HCT116 (cell line): ENCODE data around the gene ZNF169. TPM values are rescaled to one million over a fixed set of nuclear protein-coding genes. Genes with fewer than 3 reads are reported as not detected.
A peak's percentile ranks its signal among the peaks of the same experiment; 100 is the strongest.

Experiments
- ATAC-seq: fragments of 200-7000 bp; cut with Tn5 transposase; 2 replicates; pipeline ENCODE4 v1.9.1; 2020; ENCODE audit warnings: mild to moderate bottlenecking, moderate library complexity
- BruUV-seq: library from RNA; stranded (reverse); fragments of 400-500 nt; replicated peaks from 2 replicates; lab custom pipeline; 2021; lab: Mats Ljungman, UMichigan
- CTCF ChIA-PET: fragments of 300-600 bp; sonication (Branson Sonifier 250); formaldehyde crosslinking; loops from one replicate; lab custom pipeline; 2021; ENCODE audit warnings: antibody characterized with exemption; lab: Charles Lee
- POLR2A ChIA-PET: fragments of 300-600, 350-600 bp; sonication (Branson Sonifier 250); formaldehyde crosslinking; loops from one replicate; lab custom pipeline; 2021; ENCODE audit warnings: antibody characterized with exemption; lab: Charles Lee
- RAD21 ChIA-PET, 2 experiments: fragments of 300-600 bp; sonication (Branson Sonifier 250); formaldehyde crosslinking; loops; one replicate each; lab custom pipeline; 2023; ENCODE audit warnings: low total read pairs in 2 of 2; ENCODE audit not compliant: uncharacterized antibody in 2 of 2, unreplicated experiment in 2 of 2, low non-redundant PET in 1 of 2; lab: Charles Lee
- DNase-seq: peaks from one replicate; pipeline ENCODE4 v3.0.0-alpha.2; 2010; ENCODE audit warnings: low read depth, low spot score
- H2AFZ ChIP-seq: fragments of 200-600 bp; shearing (Covaris generic), sonication (generic); 2 replicates; pipeline ENCODE4 v1.6.1; 2017; ENCODE audit warnings: low read depth, mixed run types, mixed read lengths, antibody characterized with exemption, low read length; ENCODE audit not compliant: poor library complexity, severe bottlenecking
- H3K27ac ChIP-seq: 2 replicates; pipeline ENCODE4 v1.5.1; 2012; ENCODE audit warnings: low read depth, low read length
- H3K27me3 ChIP-seq: fragments of 200-600 bp; sonication (generic); 2 replicates; pipeline ENCODE4 v1.6.1; 2016; ENCODE audit warnings: mixed run types, low read length, mixed read lengths; ENCODE audit not compliant: insufficient read depth
- H3K36me3 ChIP-seq, 2 experiments: fragments of 200-500 bp in 1 of 2; fragments of 200-600 bp in 1 of 2; sonication (Bioruptor generic) in 1 of 2; sonication (generic) in 1 of 2; 2 replicates each; pipeline versions ENCODE4 v1.5.1 to v1.6.1; 2014 to 2016; ENCODE audit warnings: low read length in 2 of 2, inconsistent platforms in 1 of 2, mixed read lengths in 1 of 2, mixed run types in 1 of 2; ENCODE audit not compliant: insufficient read depth in 2 of 2, control insufficient read depth in 1 of 2
- H3K4me1 ChIP-seq, 2 experiments: fragments of 200-600 bp in 1 of 2; sonication (generic) in 1 of 2; 2 replicates each; pipeline versions ENCODE4 v1.5.1 to v1.6.1; 2012 to 2017; ENCODE audit warnings: low read length in 2 of 2, inconsistent platforms in 1 of 2, mild to moderate bottlenecking in 1 of 2, mixed read lengths in 1 of 2, mixed run types in 1 of 2, moderate library complexity in 1 of 2; ENCODE audit not compliant: insufficient read depth in 2 of 2, control insufficient read depth in 1 of 2
- H3K4me2 ChIP-seq: fragments of 200-600 bp; sonication (generic); 2 replicates; pipeline ENCODE4 v1.6.1; 2017; ENCODE audit warnings: mixed run types, low read length, mixed read lengths
- H3K4me3 ChIP-seq, 2 experiments: fragments of 200-600 bp in 1 of 2; sonication (generic) in 1 of 2; replicated peaks in 1 of 2; 2 replicates each; pipeline ENCODE4 v1.5.1; 2011 to 2016; ENCODE audit warnings: low read length in 2 of 2, control low read depth in 1 of 2, low read depth in 1 of 2, mild to moderate bottlenecking in 1 of 2, mixed read lengths in 1 of 2, mixed run types in 1 of 2
- H3K79me2 ChIP-seq: fragments of 200-600 bp; sonication (generic); 2 replicates; pipeline ENCODE4 v1.6.1; 2017; ENCODE audit warnings: mild to moderate bottlenecking, mixed run types, low read length, moderate library complexity, mixed read lengths; ENCODE audit not compliant: insufficient read depth
- H3K9ac ChIP-seq: fragments of 200-600 bp; sonication (generic); 2 replicates; pipeline ENCODE4 v1.6.1; 2016; ENCODE audit warnings: low read length, mixed read lengths
- H3K9me2 ChIP-seq: fragments of 200-600 bp; sonication (generic), shearing (Covaris generic); 2 replicates; pipeline ENCODE4 v1.6.1; 2017; ENCODE audit warnings: mixed run types, mild to moderate bottlenecking, moderate library complexity; ENCODE audit not compliant: insufficient read depth
- H3K9me3 ChIP-seq, 2 experiments: fragments of 200-500 bp in 1 of 2; fragments of 200-600 bp in 1 of 2; sonication (Bioruptor generic) in 1 of 2; sonication (generic) in 1 of 2; 2 replicates each; pipeline ENCODE4 v1.6.1; 2014 to 2017; ENCODE audit warnings: low read length in 2 of 2, mixed read lengths in 2 of 2, inconsistent platforms in 1 of 2, low read depth in 1 of 2, mild to moderate bottlenecking in 1 of 2, mixed run types in 1 of 2, moderate library complexity in 1 of 2; ENCODE audit not compliant: control insufficient read depth in 1 of 2, insufficient read depth in 1 of 2
- H4K20me1 ChIP-seq: fragments of 200-600 bp; sonication (generic), shearing (Covaris generic); 2 replicates; pipeline ENCODE4 v1.6.1; 2017; ENCODE audit warnings: mixed run types, mild to moderate bottlenecking, moderate library complexity; ENCODE audit not compliant: insufficient read depth
- CTCF ChIP-seq, 3 experiments: fragments of 200-600 bp in 1 of 3; sonication (generic) in 1 of 3; IDR thresholded peaks in 2 of 3; conservative IDR thresholded peaks in 1 of 3; 2 replicates each; pipeline ENCODE4 v1.5.1; 2012 to 2017; ENCODE audit warnings: low read depth in 2 of 3, low read length in 2 of 3, antibody characterized with exemption in 1 of 3, borderline replicate concordance in 1 of 3, control low read depth in 1 of 3, mild to moderate bottlenecking in 1 of 3, mixed read lengths in 1 of 3, mixed run types in 1 of 3, moderate library complexity in 1 of 3; ENCODE audit not compliant: insufficient read depth in 1 of 3
- EZH2 ChIP-seq: fragments of 200-600 bp; sonication (generic); IDR thresholded peaks from 2 replicates; pipeline ENCODE4 v1.6.1; 2017; ENCODE audit warnings: antibody characterized with exemption, mixed run types
- JUND ChIP-seq: IDR thresholded peaks from 2 replicates; pipeline ENCODE4 v1.6.1; 2012
- MAX ChIP-seq: IDR thresholded peaks from 2 replicates; pipeline ENCODE4 v1.6.1; 2012
- POLR2A ChIP-seq: IDR thresholded peaks from 2 replicates; pipeline ENCODE4 v1.7.0; 2011; ENCODE audit warnings: borderline replicate concordance; ENCODE audit not compliant: insufficient read depth, insufficient read length; ENCODE audit errors: extremely low read depth
- RAD21 ChIP-seq: IDR thresholded peaks from 2 replicates; pipeline ENCODE4 v1.6.1; 2012; ENCODE audit warnings: low read depth, mild to moderate bottlenecking
- SP1 ChIP-seq: IDR thresholded peaks from 2 replicates; pipeline ENCODE4 v1.6.1; 2012; ENCODE audit warnings: low read depth
- TCF7L2 ChIP-seq: IDR thresholded peaks from 2 replicates; pipeline ENCODE4 v1.7.0; 2011; ENCODE audit warnings: borderline replicate concordance, inconsistent platforms; ENCODE audit not compliant: insufficient read depth, insufficient read length; ENCODE audit errors: extremely low read depth
- YY1 ChIP-seq: IDR thresholded peaks from 2 replicates; pipeline ENCODE4 v1.6.1; 2011; ENCODE audit warnings: low read length, low read depth, moderate library complexity, mild to moderate bottlenecking; ENCODE audit not compliant: insufficient replicate concordance; ENCODE audit errors: extremely low read depth
- ZFX ChIP-seq: fragments of 450-650 bp; IDR thresholded peaks from 2 replicates; pipeline ENCODE4 v1.6.1; 2017
- intact Hi-C: fragments of 100-400 bp; cut with micrococcal nuclease; formaldehyde crosslinking; loops from 2 replicates; pipeline ENCODE4 v1.10.0; 2022
- total RNA-seq: library from RNA; stranded (reverse); gene quantifications from one replicate; pipeline ENCODE4 v1.2.1, GENCODE V29; 2021; ENCODE audit not compliant: unreplicated experiment

Gene ZNF169
- total RNA-seq, 1 experiment from 2014 or later = 5.4 TPM

GRCh38 chr9:94213511-94214124 is 45.5 kb upstream of the ZNF169 start:
- TF ChIP-seq JUND (no peak), EZH2 (no peak), MAX (no peak), POLR2A (no peak), RAD21 (peak; percentile 98), TCF7L2 (no peak), ZFX (no peak), SP1 (no peak), YY1 (no peak), CTCF (IDR thresholded peaks at IDR 0.05 in 2 of 3, conservative IDR thresholded peaks at IDR 0.05 in 1 of 3; ENCODE audit: borderline replicate concordance in 1 of 3, insufficient read depth in 1 of 3, low read depth in 2 of 3, low read length in 2 of 3) (peak; percentile 61 to 94 (median 80))
- Histone ChIP-seq H3K36me3 (no peaks in the 10 kb centered on the region), H3K79me2 (no peaks in the 10 kb centered on the region), H3K9me2 (no peaks in the 10 kb centered on the region), H4K20me1 (no peaks in the 10 kb centered on the region), H2AFZ (peak overlapping the region; percentile 85), H3K4me3 (no peak overlapping the region), H3K27me3 (no peaks in the 10 kb centered on the region), H3K4me2 (no peak overlapping the region), H3K4me1 (no peaks in the 10 kb centered on the region), H3K9ac (no peak overlapping the region), H3K27ac (no peak overlapping the region), H3K9me3 (no peaks in the 10 kb centered on the region)
- DNase-seq (peak; percentile 71), ATAC-seq (peak; percentile 99)
- intact Hi-C loops = loop anchor here (1.0 to 2.0 kb wide), 5 partner anchors 148 to 531 kb away; no protein-coding TSS in a partner anchor
- ChIA-PET RAD21 (interaction anchor here (0.6 to 1.7 kb wide), 10 partner anchors 28 to 200 kb away, joined by 3 to 16 read pairs (median 4); no protein-coding TSS in a partner anchor), POLR2A (interaction anchor here (0.6 to 2.0 kb wide), 3 partner anchors 128 to 235 kb away, joined by 4 to 6 read pairs (median 4); no protein-coding TSS in a partner anchor), CTCF (interaction anchor here (0.6 to 5.2 kb wide), 16 partner anchors 8 to 647 kb away, joined by 3 to 133 read pairs (median 4); no protein-coding TSS in a partner anchor)
- no TSS peak for BruUV-seq
